HG03432 (cell line): ENCODE data around the gene PCDH8.

Source experiments
- ATAC-seq: cut with Tn5 transposase; IDR thresholded peaks from one replicate; pipeline ENCODE4 v1.9.1; 2021; ENCODE audit warnings: mild to moderate bottlenecking, moderate library complexity; ENCODE audit not compliant: unreplicated experiment

Gene PCDH8

DNA sequence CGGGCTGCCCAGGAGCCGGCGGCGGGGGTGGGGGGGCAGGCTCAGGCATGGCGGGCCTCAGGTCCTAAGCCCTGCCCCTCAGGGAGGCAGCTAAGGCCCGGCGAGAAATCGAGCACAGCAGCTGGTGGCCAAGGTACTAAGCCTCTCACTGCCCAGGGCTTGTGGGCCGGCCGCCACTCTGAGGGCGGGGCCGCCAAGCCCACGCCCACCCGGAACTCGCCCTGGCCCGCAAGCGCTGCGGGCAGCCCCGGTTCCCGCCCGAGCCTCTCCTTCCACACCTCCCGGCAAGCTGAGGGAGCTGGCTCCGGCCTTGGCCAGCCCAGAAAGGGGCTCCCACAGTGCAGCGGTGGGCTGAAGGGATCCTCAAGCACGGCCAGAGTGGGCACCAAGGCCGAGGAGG lies 33.1 kb downstream of the PCDH8 start:
- ATAC-seq: no peak

DNA sequence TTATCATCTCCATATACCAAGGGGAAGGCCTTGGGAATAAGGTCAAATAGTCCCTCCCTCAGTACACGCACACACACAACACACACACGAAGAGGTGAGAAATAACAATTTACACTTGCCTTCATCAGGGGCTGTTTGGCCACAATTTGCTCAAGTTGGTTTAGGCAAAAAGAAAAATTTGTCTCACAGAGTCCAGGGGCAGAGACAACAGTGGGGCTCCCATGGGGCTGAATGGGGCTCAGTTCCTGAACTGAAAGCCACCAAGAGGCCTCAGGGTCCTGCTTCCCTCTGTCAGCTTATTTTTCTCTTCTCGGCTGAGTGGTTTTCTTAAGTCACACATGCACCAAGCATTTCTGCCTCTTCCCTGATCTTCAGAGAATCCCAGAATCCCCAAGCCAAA lies 35.5 kb downstream of the PCDH8 start:
- no peak for ATAC-seq

DNA sequence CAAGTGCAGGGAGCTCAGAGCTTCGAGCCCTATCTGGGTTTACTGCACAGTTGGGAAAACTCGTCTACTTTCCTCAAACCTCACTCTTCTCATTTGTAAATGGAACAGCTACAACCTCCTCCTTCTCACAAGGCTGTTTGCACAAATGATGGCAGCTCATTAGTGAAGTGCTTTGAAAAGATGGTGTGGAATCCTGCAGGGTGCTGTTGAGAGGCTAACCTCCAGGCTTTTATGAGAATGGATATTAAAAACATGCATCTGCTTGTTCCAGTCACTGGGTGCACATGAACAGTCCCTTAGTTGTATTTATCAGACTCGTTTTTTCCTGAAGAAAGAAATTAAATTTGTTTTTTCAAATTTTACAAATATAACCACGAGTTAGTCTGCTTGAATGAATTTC lies 36.6 kb downstream of the PCDH8 start:
- ATAC-seq: no peak

GRCh38 chr13:52810526-52810925 lies 37.9 kb downstream of the PCDH8 start:
- ATAC-seq: no peak

- ATAC-seq: no peak
These were observed 38.4 kb downstream of the PCDH8 start for GRCh38 chr13:52810011-52810410.

- peak; percentile 88 for ATAC-seq
These were observed 39.1 kb downstream of the PCDH8 start for GRCh38 chr13:52809310-52809769.

DNA sequence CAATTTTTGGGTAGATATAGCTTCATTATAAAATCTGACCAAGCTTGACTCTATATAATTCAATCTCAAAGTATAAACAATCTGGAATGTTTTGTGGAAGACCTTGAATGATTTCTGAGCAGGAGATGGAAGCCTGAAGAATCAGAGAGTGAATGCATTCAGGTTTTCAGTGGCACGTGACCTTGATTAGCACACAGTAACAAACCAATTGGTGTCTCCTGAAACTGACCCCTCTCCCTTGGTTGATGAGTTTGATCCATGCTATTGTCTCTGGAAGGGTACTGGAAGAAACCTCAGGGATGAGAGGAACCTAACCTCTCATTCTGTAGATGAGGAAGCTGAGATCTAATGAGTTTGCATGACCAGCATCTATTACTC lies 39.6 kb downstream of the PCDH8 start:
- no peak for ATAC-seq

DNA sequence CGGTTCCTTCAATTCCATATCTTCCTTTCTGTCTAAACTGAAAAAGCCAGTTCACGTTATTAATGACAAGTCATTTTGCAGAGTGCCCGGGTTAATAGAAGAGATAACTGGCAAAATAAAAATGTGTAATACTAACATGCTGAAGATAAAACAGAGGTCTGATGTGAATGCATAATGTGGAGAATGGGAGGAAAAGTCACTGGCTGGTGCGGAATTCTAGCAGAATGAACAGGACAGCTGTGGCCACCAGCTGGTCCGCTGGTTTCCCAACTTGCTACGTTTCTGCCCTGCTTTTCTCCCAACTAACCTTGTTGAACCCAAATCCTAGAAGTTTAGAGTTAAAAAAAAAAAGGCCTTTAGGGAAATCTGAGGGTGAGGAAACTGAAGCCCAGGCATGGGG lies 42.4 kb downstream of the PCDH8 start:
- no peak for ATAC-seq

- ATAC-seq: no peak
These were observed 44.2 kb downstream of the PCDH8 start for GRCh38 chr13:52804202-52804641.

- ATAC-seq: no peak
These were observed 47.6 kb downstream of the PCDH8 start for GRCh38 chr13:52800856-52801255.

DNA sequence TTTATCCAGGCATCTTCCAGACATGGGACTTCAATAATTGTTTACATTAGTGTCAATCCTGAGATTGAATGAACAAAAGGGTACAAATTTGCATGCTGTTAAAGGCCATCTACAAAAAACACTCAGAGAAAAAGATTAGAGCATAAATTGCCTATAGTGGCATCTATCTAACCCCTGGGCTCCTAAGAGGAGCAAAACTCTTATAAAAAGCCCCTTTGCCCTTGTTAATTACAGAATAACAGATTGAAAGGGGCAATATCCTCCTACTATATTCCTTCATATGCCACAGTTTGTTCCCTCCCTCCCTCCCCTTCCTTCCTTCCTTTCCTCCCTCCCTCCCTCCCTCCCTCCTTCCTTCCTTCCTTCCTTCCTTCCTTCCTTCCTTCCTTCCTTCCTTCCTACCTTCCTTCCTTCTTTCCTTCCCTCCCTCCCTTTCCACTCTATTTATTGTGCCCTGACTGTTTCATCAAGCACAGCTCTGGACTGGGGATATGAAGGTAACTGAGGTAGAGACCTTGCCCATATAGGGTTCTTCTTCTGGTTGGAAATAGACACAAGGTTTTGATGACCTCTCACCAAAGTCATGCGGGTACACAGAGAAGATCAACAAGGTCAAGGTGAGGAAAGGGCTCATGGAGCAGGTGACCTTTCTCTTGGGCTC lies 49.5 kb downstream of the PCDH8 start:
- ATAC-seq: no peak

DNA sequence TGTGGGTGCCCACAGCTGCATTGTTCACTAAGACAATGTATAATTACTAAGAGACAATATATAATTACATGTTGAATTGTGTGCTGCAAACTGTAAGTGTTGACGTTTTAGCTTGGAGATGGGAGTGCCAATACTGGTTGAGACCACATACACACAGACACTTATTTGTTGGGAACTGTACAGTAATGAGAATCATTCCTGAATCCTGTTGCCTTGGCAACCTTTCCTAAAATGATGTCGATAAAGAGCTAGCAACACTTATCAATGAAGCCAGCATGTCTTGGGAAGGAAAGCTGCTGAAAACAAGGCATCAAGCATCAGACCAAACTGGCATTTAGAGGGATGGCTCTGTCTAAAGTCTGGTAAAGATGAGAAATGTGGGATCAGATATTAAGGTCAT lies 51.3 kb downstream of the PCDH8 start:
- no peak for ATAC-seq

- no peak for ATAC-seq
These were observed 53.9 kb downstream of the PCDH8 start for GRCh38 chr13:52794589-52794988.

DNA sequence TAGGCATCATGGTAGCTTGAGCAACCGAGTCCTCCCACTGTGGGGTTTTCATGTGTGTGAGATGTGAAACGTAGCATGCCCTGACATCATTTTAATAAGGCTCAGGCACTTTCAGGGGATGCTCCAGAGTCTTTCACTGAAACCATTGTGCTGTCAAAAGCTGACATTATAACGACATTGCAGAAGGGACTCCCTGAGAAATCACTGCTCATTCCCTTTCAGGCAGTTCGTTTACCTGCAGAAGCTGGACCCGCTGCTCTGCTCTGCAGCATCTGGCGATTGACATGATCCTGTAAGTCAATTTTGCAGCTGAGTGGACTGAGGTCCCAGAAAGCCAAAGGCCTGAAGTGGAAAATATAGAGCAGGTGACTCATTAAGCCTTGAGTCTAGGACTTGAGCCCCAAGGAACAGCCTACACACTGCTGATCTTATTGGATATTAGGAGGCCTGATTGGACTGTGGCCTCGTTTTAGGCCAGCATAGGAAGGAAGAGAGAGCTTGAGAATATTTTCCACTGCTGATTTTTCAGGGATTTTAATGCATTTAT lies 54.9 kb downstream of the PCDH8 start:
- no peak for ATAC-seq
